HG02642 (cell line): ENCODE results near the gene RALB.
"Not testable (repeated sequence)": the region's sequence is repeated elsewhere in the genome, so short reads cannot be mapped to it uniquely, and the experiment has no call there.

Source experiments
- ATAC-seq: cut with Tn5 transposase; IDR thresholded peaks from one replicate; pipeline ENCODE4 v1.9.1; 2021; ENCODE audit warnings: mild to moderate bottlenecking; ENCODE audit not compliant: unreplicated experiment, poor library complexity

Gene RALB

DNA sequence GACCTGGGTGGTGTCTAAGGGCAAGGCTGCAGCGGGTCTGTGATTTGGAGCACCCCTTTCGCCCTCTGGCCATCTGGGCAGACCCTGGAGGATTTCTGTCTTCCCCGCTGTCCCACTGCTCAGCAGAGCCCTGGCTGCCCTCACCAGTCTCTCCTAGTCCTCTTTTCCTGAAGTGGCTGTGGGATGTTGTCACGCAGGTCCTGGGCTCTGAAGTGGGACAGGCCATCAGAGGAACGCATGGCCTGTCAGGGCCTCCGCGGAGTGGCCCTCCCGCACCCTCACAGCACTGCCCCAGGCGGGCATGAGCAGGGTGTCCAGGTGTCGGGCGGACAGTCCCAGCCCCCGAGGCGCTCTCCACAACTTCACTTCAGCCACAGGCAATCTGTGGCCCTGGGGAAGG lies 28.4 kb upstream of the RALB start:
- ATAC-seq, result no peak

DNA sequence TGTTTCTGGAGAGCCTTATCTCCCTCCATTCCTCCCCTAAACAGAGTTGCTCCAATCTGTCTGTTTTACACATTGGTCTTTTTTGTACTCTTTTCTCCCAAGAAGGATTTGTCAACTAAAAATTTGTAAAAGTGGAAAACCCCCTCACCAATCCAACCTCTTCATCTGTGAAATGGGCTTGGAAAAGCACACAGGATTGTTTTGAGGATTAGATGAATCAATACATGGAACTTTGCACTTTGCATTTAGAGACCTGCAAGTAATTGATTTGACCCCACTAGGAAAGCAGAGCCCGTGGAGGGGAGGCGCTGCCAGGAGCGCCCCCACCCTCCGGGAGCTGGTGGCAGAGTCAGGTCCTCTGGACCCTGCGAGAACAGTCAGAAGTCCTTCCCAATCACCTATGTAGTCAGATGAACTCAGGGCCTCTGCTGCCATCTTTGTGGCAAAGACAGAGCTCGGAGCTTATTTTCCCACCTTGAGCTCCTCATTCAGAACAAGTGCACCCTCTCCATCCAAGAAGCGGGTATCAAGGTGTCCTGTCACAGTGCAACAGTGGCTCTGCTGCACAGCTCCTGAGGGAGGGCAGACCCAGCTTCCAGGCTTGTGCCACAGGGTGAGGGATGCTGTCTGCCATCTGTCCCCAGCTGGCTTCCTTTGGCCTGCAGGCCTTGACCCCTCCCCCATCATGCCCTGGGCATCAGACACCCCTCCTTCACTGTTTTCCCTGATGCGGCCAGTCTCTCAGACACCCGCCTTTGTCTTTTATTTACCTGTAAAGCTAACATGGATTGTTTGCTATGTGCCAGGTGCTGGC lies 27.7 kb upstream of the RALB start:
- ATAC-seq, result no peak

DNA sequence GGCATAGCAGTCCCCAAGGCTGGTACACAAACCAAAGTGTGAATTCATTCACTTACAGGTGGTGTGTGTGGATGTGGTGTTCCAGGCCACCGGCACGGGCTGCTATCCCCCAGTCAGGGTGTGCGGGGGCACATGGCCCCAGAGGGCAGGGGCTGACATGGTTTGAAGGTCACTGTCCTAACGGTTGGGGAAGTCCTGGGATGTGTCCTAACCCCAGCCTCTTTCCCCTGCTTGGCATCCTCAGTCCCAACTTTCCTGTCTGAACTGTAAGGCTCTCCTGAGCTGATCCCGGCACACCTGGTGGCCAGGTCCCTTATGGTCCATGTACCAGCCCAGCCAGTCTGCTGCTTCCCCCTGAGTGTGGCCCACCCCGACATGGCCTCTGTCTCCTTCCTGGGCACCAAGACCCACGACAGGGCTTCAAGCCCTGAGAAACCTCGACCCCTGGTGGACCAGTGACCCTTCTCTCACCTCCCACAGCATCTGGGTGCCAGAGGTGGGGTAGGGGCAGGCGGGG lies 27.0 kb upstream of the RALB start:
- ATAC-seq, result no peak

DNA sequence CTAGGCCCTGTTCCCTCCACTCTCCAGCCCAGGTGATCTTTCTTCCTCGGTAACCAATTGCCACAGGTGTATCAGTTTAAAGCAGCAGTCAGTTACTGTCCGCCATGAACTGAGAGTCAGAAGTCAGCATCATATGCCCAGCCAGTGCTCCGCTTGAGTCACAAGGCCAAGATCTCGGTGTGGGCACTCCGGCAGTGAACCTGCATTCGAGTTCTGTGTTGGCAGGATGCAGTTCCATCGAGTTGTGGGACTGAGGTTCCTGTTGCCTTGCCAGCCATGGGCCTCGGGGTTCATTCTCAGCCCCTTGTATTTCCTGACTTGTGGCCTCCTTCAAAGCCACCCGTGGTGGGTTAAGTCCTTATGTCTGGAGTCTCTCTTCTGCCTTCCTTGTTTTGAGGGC lies 26.3 kb upstream of the RALB start:
- ATAC-seq, result no peak

DNA sequence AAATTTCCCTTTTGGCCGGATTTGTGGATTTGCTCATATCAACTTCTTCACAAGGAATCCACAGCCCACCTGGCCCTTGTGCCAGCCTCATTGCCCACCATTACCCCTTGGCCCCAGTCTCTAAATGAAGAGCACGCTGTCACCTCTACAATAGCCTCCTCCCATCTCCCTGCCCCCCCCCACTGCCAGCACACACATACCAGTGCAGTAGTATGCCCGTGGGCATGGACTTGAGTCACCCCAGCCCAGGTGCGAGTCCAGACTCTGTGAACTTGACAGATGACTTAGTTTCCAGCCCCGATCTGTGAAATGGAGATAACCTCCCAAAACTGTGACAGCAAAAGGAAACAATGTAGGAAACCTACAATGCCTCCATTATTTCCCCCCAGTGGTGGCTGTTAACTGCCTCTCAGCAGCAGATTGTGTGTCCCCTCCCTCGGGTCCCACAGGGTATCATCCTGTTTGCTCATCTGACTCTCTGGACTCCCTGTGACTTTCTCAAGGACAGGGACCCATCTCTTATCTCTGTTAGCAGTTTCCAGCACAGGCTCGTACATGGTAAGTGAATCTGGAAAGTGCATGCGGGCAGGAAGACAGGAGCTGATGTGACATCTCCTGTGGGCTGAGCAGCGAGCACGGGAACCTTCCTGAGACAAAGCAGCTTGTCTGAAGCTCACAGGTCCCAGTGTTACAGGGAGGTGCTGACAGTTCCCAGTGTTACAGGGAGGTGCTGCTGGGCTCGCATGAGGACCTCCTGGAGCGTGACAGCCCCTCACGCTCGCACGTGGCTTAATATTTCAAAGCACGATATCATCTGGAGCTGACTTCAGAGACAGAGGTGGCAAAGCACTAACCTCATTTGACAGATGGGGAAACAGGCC lies 25.3 kb upstream of the RALB start:
- ATAC-seq, result no peak

DNA sequence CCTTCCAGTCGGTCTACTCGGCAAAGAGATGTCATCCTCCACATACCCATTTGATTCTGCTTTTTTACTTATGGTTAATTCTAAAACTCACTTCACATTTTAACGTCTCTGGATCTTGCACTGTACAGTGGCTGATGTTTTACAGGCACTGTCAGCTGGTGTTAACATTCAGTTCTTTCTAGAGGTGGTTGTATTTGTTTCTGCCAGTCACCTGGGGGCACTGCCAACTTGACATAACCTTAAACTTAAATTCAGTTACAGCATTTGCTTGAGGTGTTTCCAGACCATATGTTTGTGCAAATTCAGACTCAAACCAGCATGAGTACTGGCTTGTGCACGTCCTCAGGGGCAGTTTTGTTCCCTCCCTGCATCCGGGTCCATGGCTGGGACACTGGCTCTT lies 24.1 kb upstream of the RALB start:
- ATAC-seq, result no peak

DNA sequence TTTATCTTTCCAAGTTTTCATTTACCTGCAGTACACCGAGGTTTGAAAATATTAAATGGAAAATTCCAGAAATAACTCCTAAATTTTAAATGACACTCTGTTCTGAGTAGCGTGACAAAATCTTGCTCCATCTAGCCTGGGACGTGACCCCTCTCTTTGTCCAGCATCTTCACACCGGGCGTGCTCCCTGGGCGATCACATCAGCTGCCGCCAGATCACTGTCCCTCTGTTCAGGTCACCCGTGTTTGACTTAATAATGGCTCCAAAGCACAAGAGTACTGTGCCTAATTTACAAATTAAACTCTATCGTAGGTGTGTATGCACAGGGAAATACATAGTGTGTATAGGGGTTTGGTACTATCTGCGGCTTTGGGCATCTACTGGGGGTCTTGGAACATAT lies 23.3 kb upstream of the RALB start:
- ATAC-seq, result no peak

DNA sequence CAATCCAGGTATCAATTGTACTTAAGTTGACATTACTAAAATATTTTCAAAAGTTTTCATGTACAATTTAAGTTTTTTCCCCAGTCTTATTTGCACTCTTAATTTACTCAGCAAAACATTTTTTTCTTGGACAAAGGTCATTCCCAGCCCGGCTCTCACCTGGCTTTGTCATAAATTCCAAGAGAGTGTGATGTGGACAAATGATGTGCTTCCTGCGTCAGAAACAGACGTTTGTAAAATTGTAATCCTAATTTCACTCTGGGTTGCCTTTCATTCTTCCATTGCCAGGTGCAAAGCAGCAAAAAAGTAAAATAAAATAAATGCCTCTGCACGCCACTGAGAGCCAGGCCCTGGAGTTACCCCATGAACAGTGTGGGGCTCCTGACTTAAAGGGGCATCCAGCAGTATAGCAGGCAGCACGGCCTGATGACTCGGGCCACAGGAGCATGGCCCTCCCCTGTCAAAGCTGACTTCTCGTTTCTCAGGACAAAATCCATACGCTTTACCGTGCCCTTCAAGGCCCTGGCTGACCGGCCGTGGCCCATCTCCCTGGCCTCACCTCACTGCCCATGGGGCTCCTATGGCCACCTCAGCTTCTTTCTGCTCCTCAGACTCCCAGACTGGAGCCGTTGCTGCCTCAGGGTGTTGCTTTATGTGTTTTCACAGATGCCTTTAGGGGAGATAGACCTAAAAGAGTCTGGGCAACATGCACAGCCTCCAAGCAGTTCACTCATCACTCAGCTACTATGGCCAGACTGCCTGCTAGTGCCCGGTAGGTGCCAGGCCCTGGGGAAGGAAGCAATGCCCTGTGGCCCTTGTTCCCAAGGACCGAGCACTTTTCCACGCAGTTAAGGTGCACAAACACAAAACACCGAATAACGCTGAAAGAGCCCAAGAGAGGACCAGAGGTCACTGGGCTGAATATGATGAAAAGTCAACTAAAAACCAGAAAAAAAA lies 21.9 kb upstream of the RALB start:
- ATAC-seq, result no peak

DNA sequence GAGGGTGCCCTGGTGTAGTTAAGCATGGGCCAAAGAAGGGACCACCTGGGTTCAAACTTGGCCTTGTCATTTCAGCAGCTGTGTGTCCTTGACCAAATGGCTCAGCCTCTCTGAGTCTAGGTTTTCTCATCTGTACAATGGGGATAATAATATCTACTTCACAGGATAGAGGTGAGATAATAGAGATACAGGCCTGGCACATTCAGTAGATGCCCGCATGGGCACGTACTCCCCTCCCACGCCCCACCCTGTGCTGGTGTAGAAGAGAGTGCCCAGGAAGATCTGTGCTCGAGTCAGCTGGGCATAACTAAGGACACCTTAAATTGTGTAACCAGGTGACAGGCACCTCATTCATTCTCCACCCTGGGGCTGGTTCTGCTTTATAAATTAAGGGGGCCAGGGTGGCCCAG lies 21.1 kb upstream of the RALB start:
- ATAC-seq, result peak; percentile 19

DNA sequence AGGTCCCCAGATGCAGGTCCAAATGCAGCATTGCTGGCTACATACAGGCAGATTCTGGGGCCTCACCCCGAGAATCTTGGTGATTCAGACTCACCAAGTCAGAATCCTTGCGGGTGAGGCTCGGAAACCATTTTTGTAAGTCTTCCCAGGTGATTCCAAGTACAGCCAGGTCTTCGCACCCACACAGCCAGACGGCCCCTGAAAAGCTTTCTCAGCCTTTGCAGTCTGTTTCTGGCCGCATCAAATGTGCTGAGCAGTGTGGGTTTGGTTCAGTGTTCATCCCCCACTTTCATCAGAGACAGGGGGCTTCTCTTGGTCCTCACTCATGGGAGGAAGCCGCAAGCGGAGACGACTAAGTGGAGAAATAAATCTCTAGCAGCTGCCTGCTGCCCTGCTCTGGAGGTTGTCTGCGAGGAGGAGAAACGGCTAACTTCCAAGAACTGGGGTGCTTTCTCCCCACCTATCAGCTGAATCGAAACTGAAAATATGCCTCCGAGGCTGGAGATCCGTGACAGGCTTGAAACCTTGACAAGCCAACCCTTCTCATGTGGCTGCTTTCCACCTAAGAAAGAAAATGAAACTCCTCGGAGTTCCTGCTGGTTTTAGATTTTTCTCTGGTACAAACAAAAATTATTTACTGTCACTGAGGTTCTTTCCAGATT lies 20.5 kb upstream of the RALB start:
- peak; percentile 83 for ATAC-seq

DNA sequence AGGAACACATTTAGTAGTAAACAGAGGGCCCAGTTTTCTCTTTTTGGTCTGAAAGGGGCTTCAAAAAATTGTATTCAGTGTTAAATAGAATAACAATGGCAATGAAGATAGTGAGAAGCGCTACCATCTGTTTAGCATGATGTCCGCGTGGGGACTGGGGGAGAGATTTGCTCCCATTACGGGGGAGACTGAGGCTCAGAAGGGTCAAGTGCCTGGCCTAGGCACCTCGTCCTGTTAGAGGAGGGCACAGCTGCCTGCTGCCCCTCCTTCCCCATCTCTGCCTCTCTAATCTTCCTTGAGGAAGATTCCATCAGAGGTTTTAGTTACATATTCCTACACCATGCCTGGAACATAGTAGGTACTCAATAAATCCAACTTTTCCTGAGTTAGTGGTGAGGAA lies 19.4 kb upstream of the RALB start:
- ATAC-seq, result no peak

DNA sequence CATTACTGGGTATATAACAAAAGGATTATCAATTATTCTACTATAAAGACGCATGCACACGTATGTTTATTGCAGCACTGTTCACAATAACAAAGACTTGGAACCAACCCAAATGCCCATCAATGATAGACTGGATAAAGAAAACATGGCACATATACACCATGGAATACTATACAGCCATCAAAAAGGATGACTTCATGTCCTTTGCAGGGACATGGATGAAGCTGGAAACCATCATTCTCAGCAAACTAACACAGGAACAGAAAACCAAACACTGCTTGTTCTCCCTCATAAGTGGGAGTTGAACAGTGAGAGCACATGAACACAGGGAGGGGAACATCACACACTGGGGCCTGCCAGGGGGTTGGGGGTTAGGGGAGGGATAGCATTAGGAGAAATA lies 17.5 kb upstream of the RALB start:
- not testable (repeated sequence) for ATAC-seq

DNA sequence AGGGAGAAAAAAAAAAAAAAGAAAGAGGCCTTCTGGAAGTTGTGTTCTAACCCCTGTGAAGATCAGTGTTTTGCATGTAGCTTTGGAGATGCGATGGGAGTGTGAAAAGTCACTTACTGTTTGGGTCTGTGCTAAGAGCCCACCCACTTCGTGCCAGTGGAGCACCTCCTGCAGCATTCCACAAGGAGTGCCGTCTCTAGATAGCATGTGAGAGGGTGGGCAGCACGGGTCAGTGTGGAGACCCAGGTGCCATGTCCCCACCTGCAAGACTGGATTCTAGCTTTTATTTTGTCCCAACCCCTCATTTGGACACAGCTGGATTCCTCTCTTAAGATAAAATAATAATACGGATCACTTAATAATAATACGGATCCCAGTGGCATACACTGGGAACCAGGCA lies 17.0 kb upstream of the RALB start:
- ATAC-seq, result no peak

DNA sequence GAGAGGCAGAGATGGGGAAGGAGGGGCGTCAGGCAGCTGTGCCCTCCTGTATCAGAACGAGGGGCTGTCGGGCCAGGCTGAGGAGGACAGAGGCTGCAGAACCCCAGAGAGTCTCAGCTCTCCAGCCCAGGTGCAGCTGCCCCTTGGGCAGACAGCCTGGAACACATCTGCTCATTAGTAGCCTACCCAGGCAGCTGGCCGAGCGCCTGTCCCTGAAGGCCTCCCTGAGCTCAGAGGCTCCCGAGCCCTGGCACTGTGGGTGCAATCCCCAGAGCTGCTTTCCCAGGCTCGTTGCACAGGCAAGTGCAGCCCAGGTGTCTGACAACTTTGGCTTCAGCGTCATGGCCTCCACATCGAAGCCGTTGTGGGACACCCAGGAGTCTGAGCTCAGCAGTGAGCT lies 16.3 kb upstream of the RALB start:
- ATAC-seq, result no peak

DNA sequence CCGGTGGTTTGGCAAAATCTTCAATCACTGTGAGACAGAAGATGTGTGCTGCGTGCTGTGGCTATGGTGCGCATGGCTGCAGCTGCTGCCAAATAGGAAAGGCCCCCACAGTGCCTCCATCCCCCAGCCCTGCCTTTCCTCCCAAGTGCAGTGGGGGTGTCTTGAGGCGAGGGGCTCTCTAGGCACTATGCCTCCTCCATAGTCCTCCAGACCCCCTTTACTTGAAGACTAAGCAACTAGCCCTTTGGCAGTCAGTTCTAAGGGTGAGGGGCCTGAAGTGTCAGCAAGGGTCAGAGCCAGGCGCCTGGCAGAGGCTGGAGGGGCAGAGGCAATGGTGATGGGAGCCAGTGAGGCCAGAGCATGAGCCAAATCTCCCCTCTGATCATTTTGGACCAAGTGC lies 15.9 kb upstream of the RALB start:
- ATAC-seq, result no peak

DNA sequence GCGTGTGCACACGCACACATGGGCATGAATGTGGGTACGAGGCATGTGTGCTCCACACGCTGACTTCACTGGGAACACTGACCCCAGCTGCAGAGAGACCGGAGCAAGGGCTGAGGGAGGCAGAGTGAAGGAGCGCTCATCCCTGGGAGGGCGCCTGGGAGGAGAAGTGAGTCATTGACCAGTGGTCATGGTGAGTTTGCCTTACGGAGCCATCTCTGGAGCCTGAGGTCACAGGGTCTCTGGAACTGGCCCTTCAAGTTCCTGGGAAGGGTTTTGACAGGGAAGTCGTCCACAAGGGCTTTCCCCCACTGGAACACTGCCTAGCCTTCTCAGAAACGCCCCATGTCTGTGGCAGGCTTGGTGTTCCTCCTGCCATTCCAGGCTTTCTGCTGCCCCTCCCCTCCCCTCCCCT lies 15.2 kb upstream of the RALB start:
- ATAC-seq, result no peak

DNA sequence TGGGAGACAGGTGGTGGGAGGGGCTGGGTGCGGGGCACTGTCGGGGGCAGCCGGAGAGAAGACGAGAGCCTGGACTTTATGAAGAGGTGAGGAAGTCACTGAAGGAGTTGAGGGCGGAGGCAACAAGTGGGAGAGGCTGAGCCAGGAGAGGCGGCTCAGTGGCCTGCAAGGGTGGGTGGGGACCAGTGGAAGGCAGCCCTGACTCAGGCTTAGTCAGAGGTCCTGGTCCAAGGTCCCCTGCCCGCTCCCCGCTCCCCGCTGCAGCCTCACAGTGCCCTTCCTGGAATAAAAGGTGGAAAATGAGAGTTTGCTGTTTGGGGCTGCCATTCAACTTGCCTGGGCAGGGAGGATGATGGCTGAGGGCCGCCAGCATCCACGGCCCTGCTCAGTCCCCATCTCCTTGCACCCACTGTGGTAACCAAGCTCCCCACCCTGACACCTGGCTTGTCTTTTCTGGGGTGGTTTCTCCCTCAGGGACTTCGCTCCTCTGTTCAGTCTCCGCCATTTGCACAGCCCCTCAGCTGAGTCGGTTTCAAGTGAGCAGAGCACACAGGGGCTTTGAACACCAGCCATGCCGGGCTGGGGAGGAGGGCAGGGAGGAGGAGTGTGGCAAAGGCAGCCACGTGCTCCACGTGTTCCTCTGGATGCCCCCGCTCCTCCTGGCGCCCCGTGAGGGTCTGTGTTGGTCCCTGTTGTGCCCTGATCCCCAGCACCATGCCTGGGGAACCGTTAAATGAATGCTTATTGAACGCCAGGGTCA lies 13.7 kb upstream of the RALB start:
- no peak for ATAC-seq

DNA sequence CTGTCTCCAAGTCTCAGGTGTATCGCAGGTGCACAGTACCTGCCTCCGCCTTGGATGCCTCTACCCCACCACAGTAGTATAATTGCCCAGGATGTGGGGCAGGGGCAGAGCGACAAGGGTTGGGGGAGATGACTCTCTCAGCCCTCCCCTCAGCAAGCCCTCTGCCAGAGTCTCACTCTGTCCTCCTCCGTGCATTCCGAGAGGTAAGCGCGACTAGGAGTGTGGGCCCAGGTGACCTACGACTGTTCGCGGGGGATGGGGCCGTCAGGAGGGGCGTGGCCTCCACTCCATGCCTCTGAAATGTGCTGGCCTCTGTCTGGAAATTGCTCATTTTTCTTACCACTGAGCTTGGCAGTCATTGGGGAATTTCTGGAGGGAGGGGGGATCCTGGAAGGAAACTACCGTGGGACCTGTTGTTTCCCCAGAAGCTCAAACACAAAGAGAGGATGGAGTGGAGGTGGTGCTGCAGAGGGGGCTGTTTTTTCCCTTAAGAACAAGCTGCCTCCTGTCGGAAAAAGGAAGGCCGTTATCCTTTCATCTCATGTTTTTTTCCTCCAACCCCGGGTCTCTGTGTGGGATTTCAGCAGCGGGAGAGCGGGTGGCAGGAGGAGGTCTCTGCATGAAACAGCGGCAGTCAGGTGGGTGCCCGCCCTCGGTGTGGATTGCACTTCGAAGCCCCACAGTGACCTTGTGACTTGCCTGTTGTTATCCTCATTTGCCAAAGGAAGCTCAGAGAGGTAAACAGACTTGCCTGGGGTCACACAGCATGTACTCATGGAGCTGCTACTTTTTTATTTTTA lies 13.0 kb upstream of the RALB start:
- ATAC-seq, result no peak
